Mammary epithelial cell (primary cell): ENCODE results near the gene ADAMTS2.

ENCODE experiments used
- EZH2 ChIP-seq: IDR thresholded peaks from 2 replicates; pipeline ENCODE4 v1.6.1; 2012; ENCODE audit warnings: low read length, inconsistent platforms, borderline replicate concordance
- TF ChIP-seq, protein P1 (sequence below), 2 donors: IDR thresholded peaks in 1 of 2; conservative IDR thresholded peaks in 1 of 2; 2 replicates each; pipeline ENCODE4 v1.5.1; 2011 to 2012; ENCODE audit warnings: inconsistent platforms in 2 of 2, low read length in 2 of 2, mild to moderate bottlenecking in 2 of 2, control low read depth in 1 of 2, low read depth in 1 of 2; ENCODE audit not compliant: insufficient read depth in 1 of 2; ENCODE audit errors: extremely low read depth in 1 of 2

DNA sequence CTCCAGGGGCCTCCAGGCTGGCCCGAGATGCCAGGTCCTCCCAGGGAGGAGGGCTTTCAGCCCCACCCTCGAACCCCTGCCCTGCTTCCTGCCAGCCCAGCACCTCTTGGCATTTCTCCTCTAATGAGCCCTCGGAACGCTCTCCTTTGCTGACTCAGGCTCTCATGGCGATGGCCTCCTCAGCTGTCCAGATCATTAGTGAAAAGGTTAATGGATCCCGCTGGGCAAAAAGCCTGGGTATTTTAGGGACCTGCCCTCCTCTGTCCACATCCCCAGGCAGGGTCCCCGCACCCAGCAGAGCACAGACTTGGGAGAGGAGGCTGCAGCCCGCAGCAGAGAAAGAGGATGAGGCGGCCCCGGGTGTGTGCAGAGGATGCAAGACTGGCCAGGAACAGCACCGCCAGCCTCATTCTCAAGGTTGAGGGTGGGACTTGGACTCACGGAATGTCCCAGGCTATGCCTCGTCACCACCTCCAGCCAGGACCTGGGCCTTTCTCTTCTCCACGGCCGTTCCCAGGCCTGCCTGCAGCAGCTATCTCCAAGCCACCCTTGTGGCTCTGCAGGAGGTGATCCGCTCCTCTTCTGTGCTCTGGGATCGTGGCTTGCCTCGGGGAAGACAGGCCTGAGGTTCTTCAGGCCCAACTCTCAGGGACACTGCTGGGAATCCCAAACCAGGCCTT, 23.0 kb upstream of the ADAMTS2 start:
- TF ChIP-seq, protein P1, sequence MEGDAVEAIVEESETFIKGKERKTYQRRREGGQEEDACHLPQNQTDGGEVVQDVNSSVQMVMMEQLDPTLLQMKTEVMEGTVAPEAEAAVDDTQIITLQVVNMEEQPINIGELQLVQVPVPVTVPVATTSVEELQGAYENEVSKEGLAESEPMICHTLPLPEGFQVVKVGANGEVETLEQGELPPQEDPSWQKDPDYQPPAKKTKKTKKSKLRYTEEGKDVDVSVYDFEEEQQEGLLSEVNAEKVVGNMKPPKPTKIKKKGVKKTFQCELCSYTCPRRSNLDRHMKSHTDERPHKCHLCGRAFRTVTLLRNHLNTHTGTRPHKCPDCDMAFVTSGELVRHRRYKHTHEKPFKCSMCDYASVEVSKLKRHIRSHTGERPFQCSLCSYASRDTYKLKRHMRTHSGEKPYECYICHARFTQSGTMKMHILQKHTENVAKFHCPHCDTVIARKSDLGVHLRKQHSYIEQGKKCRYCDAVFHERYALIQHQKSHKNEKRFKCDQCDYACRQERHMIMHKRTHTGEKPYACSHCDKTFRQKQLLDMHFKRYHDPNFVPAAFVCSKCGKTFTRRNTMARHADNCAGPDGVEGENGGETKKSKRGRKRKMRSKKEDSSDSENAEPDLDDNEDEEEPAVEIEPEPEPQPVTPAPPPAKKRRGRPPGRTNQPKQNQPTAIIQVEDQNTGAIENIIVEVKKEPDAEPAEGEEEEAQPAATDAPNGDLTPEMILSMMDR (conservative IDR thresholded peaks at IDR 0.05 in 1 of 2, IDR thresholded peaks at IDR 0.05 in 1 of 2; ENCODE audit: extremely low read depth in 1 of 2, insufficient read depth in 1 of 2, low read depth in 1 of 2, low read length in 2 of 2), result no peak
- no peak for TF ChIP-seq EZH2
